Tibial nerve (tissue), 4 donors: ENCODE data around the gene RSBN1L.

Source experiments
- CTCF ChIP-seq, 5 experiments: fragments of 200-600 bp in 3 of 5; fragments of 450-650 bp in 2 of 5; sonication (generic) in 3 of 5; IDR thresholded peaks; one replicate each; pipeline ENCODE4 v1.5.1; 2016 to 2019; ENCODE audit warnings: antibody characterized with exemption in 5 of 5, mild to moderate bottlenecking in 3 of 5, moderate library complexity in 2 of 5
- EP300 ChIP-seq, 2 donors: sonication (generic); formaldehyde crosslinking; IDR thresholded peaks; one replicate each; pipeline ENCODE4 v1.6.1; 2017; ENCODE audit warnings: antibody characterized with exemption in 2 of 2, mild to moderate bottlenecking in 1 of 2
- POLR2A ChIP-seq, 2 donors: fragments of 450-650 bp; IDR thresholded peaks; one replicate each; pipeline ENCODE4 v1.6.1; 2017; ENCODE audit warnings: antibody characterized with exemption in 2 of 2, mild to moderate bottlenecking in 2 of 2, moderate library complexity in 2 of 2

DNA sequence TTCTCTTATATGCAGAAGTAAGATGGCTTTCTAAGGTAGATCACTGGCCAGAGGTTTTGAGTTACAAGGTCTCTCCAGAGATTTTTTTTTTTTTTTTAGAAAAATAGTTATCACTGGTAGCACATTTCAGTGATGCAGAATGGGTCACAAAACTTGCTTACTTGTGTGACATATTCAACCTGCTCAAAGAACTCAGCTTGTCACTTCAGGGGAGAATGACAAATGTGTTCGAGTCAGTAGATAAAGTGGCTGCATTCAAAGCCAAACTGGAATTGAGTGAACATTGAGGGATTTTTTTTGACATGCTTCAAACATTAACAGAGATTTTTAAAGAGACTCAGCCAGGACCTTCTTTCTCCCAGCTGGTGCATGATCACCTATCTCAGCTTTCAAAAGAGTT lies 135.7 kb downstream of the RSBN1L start:
- TF ChIP-seq CTCF (IDR thresholded peaks at IDR 0.05) (no peak), POLR2A (IDR thresholded peaks at IDR 0.05) (no peak), EP300 (IDR thresholded peaks at IDR 0.05) (no peak)
